GM23338 (cell line): Measurements from ENCODE around the gene HRC.

Source experiments
- CREB1 ChIP-seq: fragments of 250-450 bp; sonication (Bioruptor Pico); IDR thresholded peaks from 2 replicates; pipeline ENCODE4 v1.5.0; 2020; ENCODE audit warnings: low read depth, mild to moderate bottlenecking, moderate library complexity
- CTCF ChIP-seq, 2 experiments: fragments of 200-600 bp in 1 of 2; sonication (generic) in 1 of 2; conservative IDR thresholded peaks; 2 replicates each; pipeline versions ENCODE4 v1.5.1 to v1.6.1; 2016 to 2017; ENCODE audit warnings: antibody characterized with exemption in 2 of 2, low read depth in 2 of 2, mild to moderate bottlenecking in 2 of 2, moderate library complexity in 1 of 2
- EZH2 ChIP-seq: fragments of 200-600 bp; sonication (generic); IDR thresholded peaks from one replicate; pipeline ENCODE4 v1.8.0; 2017; ENCODE audit warnings: antibody characterized with exemption, mild to moderate bottlenecking, low read depth; ENCODE audit not compliant: unreplicated experiment
- EZH2phosphoT487 ChIP-seq: fragments of 200-600 bp; sonication (generic); IDR thresholded peaks from one replicate; pipeline ENCODE4 v1.8.1; 2018; ENCODE audit warnings: antibody characterized with exemption; ENCODE audit not compliant: unreplicated experiment
- JUNB ChIP-seq: IDR thresholded peaks from one replicate; pipeline ENCODE4 v1.6.1; 2016; ENCODE audit warnings: antibody characterized with exemption; ENCODE audit not compliant: unreplicated experiment
- NANOG ChIP-seq: IDR thresholded peaks from 2 replicates; pipeline ENCODE4 v1.6.1; 2016; ENCODE audit warnings: antibody characterized with exemption, borderline replicate concordance
- POLR2AphosphoS5 ChIP-seq: IDR thresholded peaks from 2 replicates; pipeline ENCODE4 v1.6.1; 2016; ENCODE audit warnings: antibody characterized with exemption, low read depth
- REST ChIP-seq: IDR thresholded peaks from one replicate; pipeline ENCODE4 v1.6.1; 2018; ENCODE audit warnings: antibody characterized with exemption; ENCODE audit not compliant: unreplicated experiment
- TF ChIP-seq, protein P1 (sequence below): IDR thresholded peaks from 2 replicates; pipeline ENCODE4 v1.6.1; 2016; ENCODE audit warnings: antibody characterized with exemption
- TF ChIP-seq, protein P2 (sequence below): fragments of 250-450 bp; sonication (Bioruptor Pico); IDR thresholded peaks from 2 replicates; pipeline ENCODE4 v1.5.0; 2020; ENCODE audit warnings: mild to moderate bottlenecking, moderate library complexity

DNA sequence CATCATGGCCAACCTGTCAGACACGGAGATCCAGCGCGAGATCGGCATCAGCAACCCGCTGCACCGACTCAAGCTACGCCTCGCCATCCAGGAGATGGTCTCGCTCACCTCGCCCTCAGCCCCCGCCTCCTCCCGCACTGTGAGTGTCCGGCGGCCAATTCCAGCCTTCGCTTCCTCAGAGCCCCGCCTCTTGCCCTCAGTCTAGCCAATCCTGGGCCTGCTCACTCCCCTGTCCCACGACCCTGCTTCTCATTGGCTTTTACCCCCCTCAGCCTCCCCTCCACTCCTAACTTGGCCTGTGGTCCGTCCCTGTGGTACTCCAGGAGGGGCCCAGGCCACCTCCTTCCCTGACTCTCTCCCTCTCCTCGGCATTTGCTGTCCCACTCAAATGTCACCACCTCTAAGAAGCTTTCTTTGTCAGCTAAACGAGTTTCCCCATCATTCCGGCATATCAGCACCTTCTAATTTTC, 12.3 kb downstream of the HRC start:
- no peak for TF ChIP-seq CTCF (conservative IDR thresholded peaks at IDR 0.05; ENCODE audit: low read depth in 2 of 2)
- TF ChIP-seq REST, result no peak
- TF ChIP-seq POLR2AphosphoS5, result peak; percentile 69
- TF ChIP-seq, protein P1, sequence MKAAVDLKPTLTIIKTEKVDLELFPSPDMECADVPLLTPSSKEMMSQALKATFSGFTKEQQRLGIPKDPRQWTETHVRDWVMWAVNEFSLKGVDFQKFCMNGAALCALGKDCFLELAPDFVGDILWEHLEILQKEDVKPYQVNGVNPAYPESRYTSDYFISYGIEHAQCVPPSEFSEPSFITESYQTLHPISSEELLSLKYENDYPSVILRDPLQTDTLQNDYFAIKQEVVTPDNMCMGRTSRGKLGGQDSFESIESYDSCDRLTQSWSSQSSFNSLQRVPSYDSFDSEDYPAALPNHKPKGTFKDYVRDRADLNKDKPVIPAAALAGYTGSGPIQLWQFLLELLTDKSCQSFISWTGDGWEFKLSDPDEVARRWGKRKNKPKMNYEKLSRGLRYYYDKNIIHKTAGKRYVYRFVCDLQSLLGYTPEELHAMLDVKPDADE, result no peak
- TF ChIP-seq EZH2, result no peak
- TF ChIP-seq, protein P2, sequence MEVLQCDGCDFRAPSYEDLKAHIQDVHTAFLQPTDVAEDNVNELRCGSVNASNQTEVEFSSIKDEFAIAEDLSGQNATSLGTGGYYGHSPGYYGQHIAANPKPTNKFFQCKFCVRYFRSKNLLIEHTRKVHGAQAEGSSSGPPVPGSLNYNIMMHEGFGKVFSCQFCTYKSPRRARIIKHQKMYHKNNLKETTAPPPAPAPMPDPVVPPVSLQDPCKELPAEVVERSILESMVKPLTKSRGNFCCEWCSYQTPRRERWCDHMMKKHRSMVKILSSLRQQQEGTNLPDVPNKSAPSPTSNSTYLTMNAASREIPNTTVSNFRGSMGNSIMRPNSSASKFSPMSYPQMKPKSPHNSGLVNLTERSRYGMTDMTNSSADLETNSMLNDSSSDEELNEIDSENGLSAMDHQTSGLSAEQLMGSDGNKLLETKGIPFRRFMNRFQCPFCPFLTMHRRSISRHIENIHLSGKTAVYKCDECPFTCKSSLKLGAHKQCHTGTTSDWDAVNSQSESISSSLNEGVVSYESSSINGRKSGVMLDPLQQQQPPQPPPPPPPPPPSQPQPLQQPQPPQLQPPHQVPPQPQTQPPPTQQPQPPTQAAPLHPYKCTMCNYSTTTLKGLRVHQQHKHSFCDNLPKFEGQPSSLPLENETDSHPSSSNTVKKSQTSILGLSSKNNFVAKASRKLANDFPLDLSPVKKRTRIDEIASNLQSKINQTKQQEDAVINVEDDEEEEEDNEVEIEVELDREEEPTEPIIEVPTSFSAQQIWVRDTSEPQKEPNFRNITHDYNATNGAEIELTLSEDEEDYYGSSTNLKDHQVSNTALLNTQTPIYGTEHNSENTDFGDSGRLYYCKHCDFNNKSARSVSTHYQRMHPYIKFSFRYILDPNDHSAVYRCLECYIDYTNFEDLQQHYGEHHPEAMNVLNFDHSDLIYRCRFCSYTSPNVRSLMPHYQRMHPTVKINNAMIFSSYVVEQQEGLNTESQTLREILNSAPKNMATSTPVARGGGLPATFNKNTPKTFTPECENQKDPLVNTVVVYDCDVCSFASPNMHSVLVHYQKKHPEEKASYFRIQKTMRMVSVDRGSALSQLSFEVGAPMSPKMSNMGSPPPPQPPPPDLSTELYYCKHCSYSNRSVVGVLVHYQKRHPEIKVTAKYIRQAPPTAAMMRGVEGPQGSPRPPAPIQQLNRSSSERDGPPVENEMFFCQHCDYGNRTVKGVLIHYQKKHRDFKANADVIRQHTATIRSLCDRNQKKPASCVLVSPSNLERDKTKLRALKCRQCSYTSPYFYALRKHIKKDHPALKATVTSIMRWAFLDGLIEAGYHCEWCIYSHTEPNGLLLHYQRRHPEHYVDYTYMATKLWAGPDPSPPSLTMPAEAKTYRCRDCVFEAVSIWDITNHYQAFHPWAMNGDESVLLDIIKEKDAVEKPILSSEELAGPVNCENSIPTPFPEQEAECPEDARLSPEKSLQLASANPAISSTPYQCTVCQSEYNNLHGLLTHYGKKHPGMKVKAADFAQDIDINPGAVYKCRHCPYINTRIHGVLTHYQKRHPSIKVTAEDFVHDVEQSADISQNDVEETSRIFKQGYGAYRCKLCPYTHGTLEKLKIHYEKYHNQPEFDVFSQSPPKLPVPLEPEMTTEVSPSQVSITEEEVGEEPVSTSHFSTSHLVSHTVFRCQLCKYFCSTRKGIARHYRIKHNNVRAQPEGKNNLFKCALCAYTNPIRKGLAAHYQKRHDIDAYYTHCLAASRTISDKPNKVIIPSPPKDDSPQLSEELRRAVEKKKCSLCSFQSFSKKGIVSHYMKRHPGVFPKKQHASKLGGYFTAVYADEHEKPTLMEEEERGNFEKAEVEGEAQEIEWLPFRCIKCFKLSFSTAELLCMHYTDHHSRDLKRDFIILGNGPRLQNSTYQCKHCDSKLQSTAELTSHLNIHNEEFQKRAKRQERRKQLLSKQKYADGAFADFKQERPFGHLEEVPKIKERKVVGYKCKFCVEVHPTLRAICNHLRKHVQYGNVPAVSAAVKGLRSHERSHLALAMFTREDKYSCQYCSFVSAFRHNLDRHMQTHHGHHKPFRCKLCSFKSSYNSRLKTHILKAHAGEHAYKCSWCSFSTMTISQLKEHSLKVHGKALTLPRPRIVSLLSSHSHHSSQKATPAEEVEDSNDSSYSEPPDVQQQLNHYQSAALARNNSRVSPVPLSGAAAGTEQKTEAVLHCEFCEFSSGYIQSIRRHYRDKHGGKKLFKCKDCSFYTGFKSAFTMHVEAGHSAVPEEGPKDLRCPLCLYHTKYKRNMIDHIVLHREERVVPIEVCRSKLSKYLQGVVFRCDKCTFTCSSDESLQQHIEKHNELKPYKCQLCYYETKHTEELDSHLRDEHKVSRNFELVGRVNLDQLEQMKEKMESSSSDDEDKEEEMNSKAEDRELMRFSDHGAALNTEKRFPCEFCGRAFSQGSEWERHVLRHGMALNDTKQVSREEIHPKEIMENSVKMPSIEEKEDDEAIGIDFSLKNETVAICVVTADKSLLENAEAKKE (CRISPR knock-in tag), result no peak
- TF ChIP-seq JUNB, result no peak
- TF ChIP-seq CREB1, result no peak
- TF ChIP-seq NANOG, result no peak
- TF ChIP-seq EZH2phosphoT487, result no peak
